HG02938 (cell line): Measurements from ENCODE around the gene HINT1.

Source experiments
- ATAC-seq: cut with Tn5 transposase; IDR thresholded peaks from one replicate; pipeline ENCODE4 v1.9.1; 2021; ENCODE audit warnings: mild to moderate bottlenecking, moderate library complexity; ENCODE audit not compliant: unreplicated experiment

HINT1 gene

GRCh38 chr5:131114754-131115153 lies 50.3 kb downstream of the HINT1 start:
- ATAC-seq: no peak

- ATAC-seq: no peak
Observed at GRCh38 chr5:131112424-131112823, 52.6 kb downstream of the HINT1 start.

- no peak for ATAC-seq
Observed at GRCh38 chr5:131110256-131110594, 54.8 kb downstream of the HINT1 start.

GRCh38 chr5:131109540-131110255 lies 55.4 kb downstream of the HINT1 start:
- ATAC-seq: peak; percentile 88
